ENCODE data around the gene MYB. TPM values are rescaled to one million over a fixed set of nuclear protein-coding genes. Genes with fewer than 3 reads are reported as not detected.

Gene MYB
- total RNA-seq, 3 donors from 2014 or later: 1.1 to 61.9 (median 37.0) TPM

DNA sequence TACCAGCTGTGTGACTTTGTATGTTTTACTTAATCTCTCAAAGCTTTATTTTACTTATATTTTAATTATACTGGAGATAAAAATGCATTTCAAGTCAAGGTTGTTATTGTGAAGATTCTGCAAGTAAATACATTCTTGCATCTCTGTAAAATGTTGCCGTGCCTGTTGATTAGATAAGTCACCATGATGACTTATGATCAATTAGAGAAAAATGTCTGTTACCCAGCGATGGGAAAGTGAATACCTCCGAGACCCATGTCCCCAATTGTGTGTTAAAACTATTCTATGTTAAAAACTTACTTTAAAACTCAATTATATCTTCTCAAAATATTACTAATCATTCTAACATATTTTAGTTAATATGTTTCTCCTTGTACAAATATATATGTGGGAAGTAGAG is 39.9 kb downstream of the MYB start:
- intact Hi-C loops (cut with DNase I; ENCODE audit: low total_unique reads): no loop called here

DNA sequence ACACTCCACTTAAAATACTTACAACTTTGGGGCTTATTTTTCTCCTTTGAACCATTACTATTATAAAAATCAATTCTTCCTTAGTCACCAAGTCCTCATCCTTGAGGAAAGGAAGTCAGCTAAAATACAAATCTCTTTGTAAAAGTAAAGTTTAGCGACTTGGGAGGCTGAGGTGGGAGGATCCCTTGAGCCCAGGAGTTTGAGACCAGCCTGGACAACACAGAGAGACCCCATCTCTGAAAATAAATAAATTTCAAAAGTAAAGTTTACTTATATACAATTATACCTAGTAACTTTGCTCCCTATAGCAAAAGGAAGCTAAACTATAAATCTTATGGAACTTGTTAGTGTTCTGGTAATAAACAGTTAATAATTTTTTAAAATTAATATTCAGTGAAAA is 40.4 kb downstream of the MYB start:
- no peak overlapping the region for H3K4me3 ChIP-seq
- TF ChIP-seq POLR2AphosphoS5 (IDR thresholded peaks at IDR 0.05) (no peak), POLR2A (IDR thresholded peaks at IDR 0.05) (no peak)
- TF ChIP-seq, protein P1, sequence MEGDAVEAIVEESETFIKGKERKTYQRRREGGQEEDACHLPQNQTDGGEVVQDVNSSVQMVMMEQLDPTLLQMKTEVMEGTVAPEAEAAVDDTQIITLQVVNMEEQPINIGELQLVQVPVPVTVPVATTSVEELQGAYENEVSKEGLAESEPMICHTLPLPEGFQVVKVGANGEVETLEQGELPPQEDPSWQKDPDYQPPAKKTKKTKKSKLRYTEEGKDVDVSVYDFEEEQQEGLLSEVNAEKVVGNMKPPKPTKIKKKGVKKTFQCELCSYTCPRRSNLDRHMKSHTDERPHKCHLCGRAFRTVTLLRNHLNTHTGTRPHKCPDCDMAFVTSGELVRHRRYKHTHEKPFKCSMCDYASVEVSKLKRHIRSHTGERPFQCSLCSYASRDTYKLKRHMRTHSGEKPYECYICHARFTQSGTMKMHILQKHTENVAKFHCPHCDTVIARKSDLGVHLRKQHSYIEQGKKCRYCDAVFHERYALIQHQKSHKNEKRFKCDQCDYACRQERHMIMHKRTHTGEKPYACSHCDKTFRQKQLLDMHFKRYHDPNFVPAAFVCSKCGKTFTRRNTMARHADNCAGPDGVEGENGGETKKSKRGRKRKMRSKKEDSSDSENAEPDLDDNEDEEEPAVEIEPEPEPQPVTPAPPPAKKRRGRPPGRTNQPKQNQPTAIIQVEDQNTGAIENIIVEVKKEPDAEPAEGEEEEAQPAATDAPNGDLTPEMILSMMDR (IDR thresholded peaks at IDR 0.05): no peak
- no peaks in the 10 kb centered on the region for H3K4me1 ChIP-seq
- H3K27ac ChIP-seq: no peak overlapping the region
- no peak for DNase-seq (ENCODE audit: low spot score in 2 of 2)
- H3K36me3 ChIP-seq: no peaks in the 10 kb centered on the region
- intact Hi-C loops (cut with DNase I; ENCODE audit: low total_unique reads): no loop called here
- H3K27me3 ChIP-seq: no peaks in the 10 kb centered on the region
- H3K9me3 ChIP-seq: no peaks in the 10 kb centered on the region

More for the DNA sequence above, 39.9 kb downstream of the MYB start:
- no peaks in the 10 kb centered on the region for H3K36me3 ChIP-seq
- no peak overlapping the region for H3K4me3 ChIP-seq
- H3K4me1 ChIP-seq: no peaks in the 10 kb centered on the region
- DNase-seq (ENCODE audit: low spot score in 2 of 2): no peak
- H3K27me3 ChIP-seq: no peaks in the 10 kb centered on the region
- H3K27ac ChIP-seq: no peak overlapping the region
- no peaks in the 10 kb centered on the region for H3K9me3 ChIP-seq
- TF ChIP-seq, protein P1 (IDR thresholded peaks at IDR 0.05): no peak
- no peak for TF ChIP-seq POLR2A (IDR thresholded peaks at IDR 0.05)
- no peak for TF ChIP-seq POLR2AphosphoS5 (IDR thresholded peaks at IDR 0.05)

DNA sequence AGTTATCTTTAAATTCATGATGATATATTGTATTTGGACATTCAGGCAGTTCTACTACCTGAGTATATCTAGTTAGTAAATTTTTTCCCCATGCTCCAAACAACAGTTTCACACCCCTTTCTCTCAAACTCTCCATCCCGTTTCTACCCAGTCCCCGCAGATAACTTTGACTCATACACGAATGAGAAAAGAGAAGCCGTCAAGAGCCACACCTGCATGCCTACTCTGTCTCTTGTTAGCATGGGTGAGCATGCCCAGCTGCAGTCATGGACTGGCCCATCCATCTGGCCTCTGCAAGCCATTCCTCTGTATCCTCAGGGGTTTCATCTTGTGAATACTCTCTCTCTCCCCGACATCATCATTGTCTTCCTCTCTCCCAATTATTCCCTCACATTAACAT is 41.5 kb downstream of the MYB start:
- intact Hi-C loops (cut with DNase I; ENCODE audit: low total_unique reads): no loop called here

DNA sequence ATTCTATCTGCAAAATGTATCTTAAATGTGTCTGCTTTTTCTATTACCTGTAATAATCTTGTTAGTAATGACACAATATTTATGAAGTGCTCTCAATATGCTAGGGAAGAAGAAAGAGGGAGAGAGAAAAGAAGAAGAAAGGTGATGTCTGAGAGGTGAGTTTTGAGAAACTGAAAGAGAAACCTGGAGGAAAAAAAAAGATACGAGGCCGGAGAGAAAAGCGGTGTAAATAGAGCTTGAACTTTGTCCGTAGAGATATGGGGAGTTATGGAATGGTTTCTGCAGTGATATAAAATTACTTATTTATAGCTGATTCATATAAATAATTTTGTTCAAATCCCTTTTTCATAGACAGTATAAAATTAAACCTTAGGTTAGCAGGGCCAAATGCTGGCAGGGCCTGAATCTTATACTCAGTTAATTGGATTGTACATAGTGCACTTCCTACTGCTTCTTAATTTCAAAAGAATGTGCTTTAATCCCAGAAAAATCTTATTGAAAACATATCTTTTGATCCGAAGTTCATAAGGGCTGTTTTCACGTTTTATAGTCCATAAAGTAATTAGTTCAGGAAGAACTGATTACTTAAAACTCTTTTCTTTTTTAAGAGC is 43.0 kb downstream of the MYB start:
- H3K27me3 ChIP-seq: no peaks in the 10 kb centered on the region
- H3K4me1 ChIP-seq: no peaks in the 10 kb centered on the region
- H3K4me3 ChIP-seq: no peak overlapping the region
- H3K9me3 ChIP-seq: no peaks in the 10 kb centered on the region
- H3K36me3 ChIP-seq: no peaks in the 10 kb centered on the region
- TF ChIP-seq POLR2A (IDR thresholded peaks at IDR 0.05): no peak
- TF ChIP-seq, protein P1 (IDR thresholded peaks at IDR 0.05): no peak
- TF ChIP-seq POLR2AphosphoS5 (IDR thresholded peaks at IDR 0.05): no peak
- H3K27ac ChIP-seq: no peak overlapping the region
- intact Hi-C loops (cut with DNase I; ENCODE audit: low total_unique reads): no loop called here
- DNase-seq (ENCODE audit: low spot score in 2 of 2): no peak

More for the DNA sequence above, 41.5 kb downstream of the MYB start:
- Histone ChIP-seq H3K27ac (no peak overlapping the region), H3K4me3 (no peak overlapping the region), H3K4me1 (no peaks in the 10 kb centered on the region), H3K36me3 (no peaks in the 10 kb centered on the region), H3K9me3 (no peaks in the 10 kb centered on the region), H3K27me3 (no peaks in the 10 kb centered on the region)
- TF ChIP-seq POLR2AphosphoS5 (IDR thresholded peaks at IDR 0.05): no peak
- TF ChIP-seq POLR2A (IDR thresholded peaks at IDR 0.05): no peak
- TF ChIP-seq, protein P1 (IDR thresholded peaks at IDR 0.05): no peak
- DNase-seq (ENCODE audit: low spot score in 2 of 2): no peak

DNA sequence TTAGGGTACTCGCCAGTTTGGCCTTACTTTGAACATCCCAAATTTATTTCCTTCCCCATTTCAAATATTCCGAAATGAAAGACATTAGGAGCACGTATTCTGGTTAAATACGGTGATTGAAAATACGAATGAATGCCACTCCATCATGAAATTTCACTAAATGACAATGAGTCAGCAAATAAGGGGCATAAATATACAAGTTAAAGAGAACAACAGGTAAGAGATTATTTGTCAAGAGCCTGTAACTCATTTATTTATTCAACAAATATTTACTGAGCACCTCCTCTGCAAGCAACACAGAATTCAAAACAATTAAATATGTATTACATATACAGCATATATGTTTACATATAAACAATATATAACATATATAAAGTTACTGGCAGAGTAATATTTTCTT is 44.8 kb downstream of the MYB start:
- Histone ChIP-seq H3K4me3 (no peak overlapping the region), H3K9me3 (no peaks in the 10 kb centered on the region), H3K36me3 (no peaks in the 10 kb centered on the region), H3K4me1 (no peaks in the 10 kb centered on the region), H3K27ac (no peak overlapping the region), H3K27me3 (no peaks in the 10 kb centered on the region)
- intact Hi-C loops (cut with DNase I; ENCODE audit: low total_unique reads): no loop called here
- TF ChIP-seq POLR2AphosphoS5 (IDR thresholded peaks at IDR 0.05) (no peak), POLR2A (IDR thresholded peaks at IDR 0.05) (no peak)
- TF ChIP-seq, protein P1 (IDR thresholded peaks at IDR 0.05): no peak
- no peak for DNase-seq (ENCODE audit: low spot score in 2 of 2)
